ENCODE results near the gene NTNG1. TPM values are rescaled to one million over a fixed set of nuclear protein-coding genes. Genes with fewer than 3 reads are reported as not detected.

Gene NTNG1
- total and polyA plus RNA-seq, 2 of the 8 experiments (the other 6 are each of a cell fraction or from before 2014, with no cell fraction given), result 1.2 to 4.1 TPM

DNA sequence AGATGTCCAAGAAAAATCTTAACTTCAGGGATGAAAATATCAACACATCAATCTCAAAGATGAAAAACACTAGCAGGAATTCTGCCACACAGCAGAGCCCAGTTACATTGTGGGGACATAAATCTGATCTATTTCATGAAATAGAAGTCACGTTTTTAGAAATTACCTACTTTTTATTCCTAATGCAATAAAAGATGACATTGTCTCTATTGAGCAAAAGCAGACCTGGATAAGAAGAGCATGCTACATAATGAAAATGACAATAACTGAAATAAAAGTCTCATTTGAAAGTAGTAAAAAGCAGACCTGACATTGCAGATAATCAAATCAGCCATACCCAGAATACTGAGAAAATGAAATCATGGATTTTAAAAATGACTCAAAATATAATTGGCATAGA lies 156.8 kb downstream of the NTNG1 start:
- TF ChIP-seq POLR2A (IDR thresholded peaks at IDR 0.05; ENCODE audit: control extremely low read depth in 1 of 2, low read depth in 2 of 2, low read length in 2 of 2) (no peak), CHD2 (IDR thresholded peaks at IDR 0.05; ENCODE audit: low read length) (no peak), JUN (IDR thresholded peaks at IDR 0.05; ENCODE audit: low read depth, low read length) (no peak), RBBP5 (IDR thresholded peaks at IDR 0.05; ENCODE audit: borderline replicate concordance, low read depth, low read length) (no peak), CBX8 (IDR thresholded peaks at IDR 0.05; ENCODE audit: borderline replicate concordance, low read depth, low read length) (no peak), POU5F1 (IDR thresholded peaks at IDR 0.05; ENCODE audit: low read depth, low read length) (no peak), SIX5 (IDR thresholded peaks at IDR 0.05; ENCODE audit: low read depth, low read length) (no peak), JUND (IDR thresholded peaks at IDR 0.05; ENCODE audit: low read length) (no peak), RAD21 (IDR thresholded peaks at IDR 0.05 in 1 of 2, conservative IDR thresholded peaks at IDR 0.05 in 1 of 2; ENCODE audit: low read depth in 2 of 2, low read length in 2 of 2) (no peak), BACH1 (IDR thresholded peaks at IDR 0.05; ENCODE audit: low read length) (no peak), TEAD4 (IDR thresholded peaks at IDR 0.05; ENCODE audit: low read depth, low read length) (no peak), ASH2L (IDR thresholded peaks at IDR 0.05; ENCODE audit: low read length) (no peak), YY1 (IDR thresholded peaks at IDR 0.05; ENCODE audit: low read depth, low read length) (no peak)
- no peaks in the 10 kb centered on the region; a peak in 1 of 7 replicates for H3K27me3 ChIP-seq (replicated peaks in 1 of 4; ENCODE audit: control insufficient read depth in 3 of 4, extremely low read depth in 1 of 4, insufficient read depth in 3 of 4, low read length in 3 of 4)
- no peak overlapping the region for H3K4ac ChIP-seq (replicated peaks; ENCODE audit: insufficient read length, low read depth, low read length)
- no peak overlapping the region for H3K23ac ChIP-seq (ENCODE audit: insufficient read length)
- no peak overlapping the region for H2BK15ac ChIP-seq (ENCODE audit: low read length)
- H3K9ac ChIP-seq (replicated peaks in 1 of 4; ENCODE audit: extremely low read depth in 1 of 4, low read depth in 3 of 4, low read length in 3 of 4), result no peak overlapping the region
- ChIA-PET POLR2A (ENCODE audit: partially characterized antibody) (no interaction called here), CTCF (ENCODE audit: partially characterized antibody) (no interaction called here)
- H3K23me2 ChIP-seq (ENCODE audit: low read depth, low read length), result no peaks in the 10 kb centered on the region
- no peaks in the 10 kb centered on the region for H4K20me1 ChIP-seq (replicated peaks in 1 of 2; ENCODE audit: control insufficient read depth in 1 of 2, insufficient read depth in 2 of 2, low read length in 2 of 2)
- H3K4me2 ChIP-seq (ENCODE audit: insufficient read depth in 1 of 2, low read depth in 2 of 2, low read length in 2 of 2), result no peak overlapping the region
- H3K9me3 ChIP-seq (ENCODE audit: insufficient read depth in 2 of 2, low read depth in 1 of 2, low read length in 1 of 2), result no peaks in the 10 kb centered on the region
- no peak overlapping the region for H3K56ac ChIP-seq (replicated peaks; ENCODE audit: insufficient read length, low read depth, low read length)
- no peak overlapping the region for H3K27ac ChIP-seq (ENCODE audit: low read depth, low read length)
- no peak overlapping the region for H4K91ac ChIP-seq (replicated peaks; ENCODE audit: insufficient read length, low read length)
- H2AFZ ChIP-seq (ENCODE audit: low read length), result no peak overlapping the region
- no peak overlapping the region for H2BK20ac ChIP-seq (ENCODE audit: low read length)
- H2BK5ac ChIP-seq (ENCODE audit: low read depth, low read length), result no peak overlapping the region
- H3K4me3 ChIP-seq (ENCODE audit: extremely low read depth in 1 of 4, insufficient read depth in 2 of 4, low read depth in 3 of 4, low read length in 4 of 4), result no peak overlapping the region
- H3K36me3 ChIP-seq (ENCODE audit: control insufficient read depth in 2 of 4, insufficient read depth in 4 of 4, low read length in 3 of 4), result no peaks in the 10 kb centered on the region
- DNase-seq (ENCODE audit: low read depth in 1 of 2, low spot score in 2 of 2) (no peak), FAIRE-seq (no peak)
- H4K8ac ChIP-seq (ENCODE audit: extremely low read depth, insufficient read depth, low read length), result no peak overlapping the region
- H3K14ac ChIP-seq (ENCODE audit: insufficient read length), result no peak overlapping the region
- no peaks in the 10 kb centered on the region for H3K4me1 ChIP-seq (replicated peaks in 1 of 4; ENCODE audit: control insufficient read depth in 3 of 4, insufficient read depth in 4 of 4, low read length in 3 of 4)
- WGBS, 2 experiments (ENCODE audit: extremely low coverage in 1 of 2, insufficient coverage in 1 of 2, insufficient read length in 1 of 2, insufficient replicate concordance in 2 of 2, low coverage in 1 of 2, low lambda C conversion rate in 2 of 2, missing lambda C conversion rate in 1 of 2), result 71% methylated on average over 1 of the region's 1 CpG; no CpG with 5 or more reads in 1 of the 2 experiments
- no peaks in the 10 kb centered on the region for H3K79me1 ChIP-seq (ENCODE audit: low read depth, low read length)
- H2BK120ac ChIP-seq (replicated peaks; ENCODE audit: low read depth, low read length), result no peak overlapping the region
- no peak overlapping the region for H2BK12ac ChIP-seq (ENCODE audit: low read depth, low read length)
- no peaks in the 10 kb centered on the region for H3K79me2 ChIP-seq (ENCODE audit: control insufficient read depth in 1 of 2, insufficient read depth in 2 of 2, low read length in 2 of 2)
- H4K5ac ChIP-seq (ENCODE audit: insufficient read length, low read depth, low read length), result no peak overlapping the region
- no peak overlapping the region for H2AK5ac ChIP-seq (ENCODE audit: low read depth, low read length)
- no peak overlapping the region for H3K18ac ChIP-seq (ENCODE audit: extremely low read depth, low read length)
